Endodermal cell (in vitro differentiated cells): Measurements from ENCODE around the gene PPP1R3E. TPM values are rescaled to one million over a fixed set of nuclear protein-coding genes. Genes with fewer than 3 reads are reported as not detected.

Experiments
- DNase-seq: peaks from one replicate; pipeline ENCODE4 v3.0.0-alpha.2; 2017
- H3K27ac ChIP-seq: 2 replicates; pipeline ENCODE4 v1.5.1; 2013; ENCODE audit warnings: mild to moderate bottlenecking, low read depth, low read length, moderate library complexity
- H3K27me3 ChIP-seq: 2 replicates; pipeline ENCODE4 v1.6.1; 2013; ENCODE audit warnings: mild to moderate bottlenecking, low read length, moderate library complexity; ENCODE audit not compliant: insufficient read depth, control insufficient read depth, poor library complexity, severe bottlenecking
- H3K36me3 ChIP-seq: 2 replicates; pipeline ENCODE4 v1.7.0; 2013; ENCODE audit warnings: mild to moderate bottlenecking, low read length, moderate library complexity; ENCODE audit not compliant: control insufficient read depth, insufficient read depth
- H3K4me1 ChIP-seq: one replicate; pipeline ENCODE4 v1.7.0; 2013; ENCODE audit warnings: low read length; ENCODE audit not compliant: control insufficient read depth, insufficient read depth
- H3K4me3 ChIP-seq: 2 replicates; pipeline ENCODE4 v1.5.1; 2013; ENCODE audit warnings: mild to moderate bottlenecking, low read length, moderate library complexity
- H3K9ac ChIP-seq: 2 replicates; pipeline ENCODE4 v1.6.1; 2013; ENCODE audit warnings: mild to moderate bottlenecking, low read length, moderate library complexity; ENCODE audit not compliant: poor library complexity, severe bottlenecking; ENCODE audit errors: extremely low read depth
- H3K9me3 ChIP-seq: 2 replicates; pipeline ENCODE4 v1.6.1; 2013; ENCODE audit warnings: mild to moderate bottlenecking, low read length, moderate library complexity; ENCODE audit not compliant: control insufficient read depth
- H3K27ac Mint-ChIP-seq: 2 replicates; pipeline ENCODE4 v1.8.0; 2020; ENCODE audit warnings: mixed read lengths
- H3K27me3 Mint-ChIP-seq: 2 replicates; pipeline ENCODE4 v1.8.0; 2021; ENCODE audit warnings: mild to moderate bottlenecking, mixed read lengths; ENCODE audit not compliant: insufficient read depth
- H3K36me3 Mint-ChIP-seq: 2 replicates; pipeline ENCODE4 v1.8.0; 2020; ENCODE audit warnings: low read depth, mixed read lengths
- H3K4me1 Mint-ChIP-seq: 2 replicates; pipeline ENCODE4 v1.8.0; 2020; ENCODE audit warnings: mixed read lengths
- H3K4me3 Mint-ChIP-seq: 2 replicates; pipeline ENCODE4 v1.8.0; 2020; ENCODE audit warnings: mild to moderate bottlenecking, moderate library complexity, mixed read lengths
- H3K9me3 Mint-ChIP-seq: 2 replicates; pipeline ENCODE4 v1.8.0; 2020; ENCODE audit warnings: mild to moderate bottlenecking, mixed read lengths
- CTCF ChIP-seq: fragments of 200-600 bp; sonication (generic); conservative IDR thresholded peaks from 2 replicates; pipeline ENCODE4 v1.5.0; 2021; ENCODE audit warnings: antibody characterized with exemption, mild to moderate bottlenecking
- WGBS, 2 experiments: methylation state at CpG; one replicate each; pipeline versions ENCODE4 v1.1.5 to v1.1.7; 2013; ENCODE audit warnings: missing lambda C conversion rate in 2 of 2, mixed read lengths in 1 of 2; ENCODE audit not compliant: insufficient coverage in 1 of 2, insufficient read length in 1 of 2; 5-methylcytosine and 5-hydroxymethylcytosine counted together
- total RNA-seq, 2 donors: library from RNA; stranded (reverse); fragmentation: NEBNext Ultra II Directional in 1 of 2; extraction: Animal tissue kit (Norgen Biotek cat#: 25700) in 1 of 2; gene quantifications; 2 replicates in 1 of 2; 3 replicates in 1 of 2; pipeline ENCODE4 v1.2.1, GENCODE V29; 2021

PPP1R3E gene
- total RNA-seq, 2 donors from 2014 or later: 5.7 to 6.5 TPM

- Histone ChIP-seq H3K27me3 (no peaks in the 10 kb centered on the region), H3K9ac (no peak overlapping the region), H3K9me3 (no peaks in the 10 kb centered on the region), H3K27ac (no peak overlapping the region), H3K4me1 (peaks cover 6% of the 10 kb centered on the region), H3K4me3 (no peak overlapping the region), H3K36me3 (peaks cover 41% of the 10 kb centered on the region)
- H3K9me3 Mint-ChIP-seq: no peaks in the 10 kb centered on the region
- peaks cover 52% of the 10 kb centered on the region for H3K36me3 Mint-ChIP-seq
- no peak for DNase-seq
- 93 to 100% methylated on average over 2 of the region's 2 CpGs for WGBS, 2 experiments
- no peak overlapping the region for H3K4me3 Mint-ChIP-seq
- no peak for TF ChIP-seq CTCF
- no peak overlapping the region for H3K27ac Mint-ChIP-seq
- peaks cover 10% of the 10 kb centered on the region for H3K4me1 Mint-ChIP-seq
- H3K27me3 Mint-ChIP-seq: no peaks in the 10 kb centered on the region
These were observed 21.8 kb upstream of the PPP1R3E start for GRCh38 chr14:23324455-23324846.

- Mint-ChIP-seq H3K4me3 (no peak overlapping the region), H3K27ac (no peak overlapping the region), H3K27me3 (no peaks in the 10 kb centered on the region), H3K9me3 (no peaks in the 10 kb centered on the region), H3K36me3 (peaks cover 56% of the 10 kb centered on the region), H3K4me1 (peaks cover 10% of the 10 kb centered on the region)
- H3K27ac ChIP-seq: no peak overlapping the region
- TF ChIP-seq CTCF: no peak
- H3K27me3 ChIP-seq: no peaks in the 10 kb centered on the region
- H3K9ac ChIP-seq: no peak overlapping the region
- peaks cover 6% of the 10 kb centered on the region for H3K4me1 ChIP-seq
- no peak for DNase-seq
- H3K36me3 ChIP-seq: peaks cover 46% of the 10 kb centered on the region
- 96 to 98% methylated on average over 11 to 17 of the region's 18 CpGs for WGBS, 2 experiments
- peak overlapping the region; percentile 95 for H3K4me3 ChIP-seq
- no peaks in the 10 kb centered on the region for H3K9me3 ChIP-seq
These were observed 21.3 kb upstream of the PPP1R3E start for GRCh38 chr14:23323838-23324454.

GRCh38 chr14:23322568-23323517, 20.2 kb upstream of the PPP1R3E start:
- 61 to 62% methylated on average over 5 to 10 of the region's 10 CpGs for WGBS, 2 experiments
- H3K27ac ChIP-seq: peak overlapping the region; percentile 61

More at GRCh38 chr14:23322568-23323517, 20.2 kb upstream of the PPP1R3E start:
- peaks cover 46% of the 10 kb centered on the region for H3K36me3 ChIP-seq
- no peaks in the 10 kb centered on the region for H3K27me3 Mint-ChIP-seq
- H3K4me1 Mint-ChIP-seq: peaks cover 10% of the 10 kb centered on the region
- peak overlapping the region; percentile 98 for H3K4me3 Mint-ChIP-seq
- H3K4me3 ChIP-seq: peak overlapping the region; percentile 95
- TF ChIP-seq CTCF: no peak
- no peaks in the 10 kb centered on the region for H3K27me3 ChIP-seq
- peak overlapping the region; percentile 97 for H3K27ac Mint-ChIP-seq
- no peak for DNase-seq
- H3K9me3 ChIP-seq: no peaks in the 10 kb centered on the region
- peak overlapping the region; percentile 92 for H3K9ac ChIP-seq
- H3K36me3 Mint-ChIP-seq: peaks cover 56% of the 10 kb centered on the region
- H3K9me3 Mint-ChIP-seq: no peaks in the 10 kb centered on the region
- H3K4me1 ChIP-seq: peaks cover 6% of the 10 kb centered on the region
